Endothelial cell (in vitro differentiated cells): ENCODE data around the gene PIN4. TPM values are rescaled to one million over a fixed set of nuclear protein-coding genes. Genes with fewer than 3 reads are reported as not detected.
"Not testable (repeated sequence)": the region's sequence is repeated elsewhere in the genome, so short reads cannot be mapped to it uniquely, and the experiment has no call there.

Experiments
- DNase-seq: peaks from one replicate; pipeline ENCODE4 v3.0.0; 2021; ENCODE audit warnings: low spot score
- H3K27ac Mint-ChIP-seq: one replicate; pipeline ENCODE4 v1.8.0; 2021; ENCODE audit warnings: mixed read lengths, inconsistent platforms; ENCODE audit not compliant: unreplicated experiment
- H3K27me3 Mint-ChIP-seq: one replicate; pipeline ENCODE4 v1.8.0; 2021; ENCODE audit warnings: mild to moderate bottlenecking, moderate library complexity, mixed read lengths, inconsistent platforms; ENCODE audit not compliant: unreplicated experiment
- H3K36me3 Mint-ChIP-seq: one replicate; pipeline ENCODE4 v1.8.0; 2021; ENCODE audit warnings: mild to moderate bottlenecking, low read depth, mixed read lengths, inconsistent platforms; ENCODE audit not compliant: unreplicated experiment
- H3K4me1 Mint-ChIP-seq: one replicate; pipeline ENCODE4 v1.8.0; 2021; ENCODE audit warnings: mild to moderate bottlenecking, mixed read lengths, inconsistent platforms; ENCODE audit not compliant: unreplicated experiment
- H3K4me3 Mint-ChIP-seq: one replicate; pipeline ENCODE4 v1.8.0; 2021; ENCODE audit warnings: mild to moderate bottlenecking, mixed read lengths, inconsistent platforms; ENCODE audit not compliant: unreplicated experiment
- H3K9me3 Mint-ChIP-seq: one replicate; pipeline ENCODE4 v1.8.0; 2021; ENCODE audit warnings: mixed read lengths, inconsistent platforms; ENCODE audit not compliant: unreplicated experiment
- total RNA-seq: library from RNA; stranded (reverse); fragmentation: NEBNext Ultra II Directional; extraction: Animal tissue kit (Norgen Biotek cat#: 25700); gene quantifications from one replicate; pipeline ENCODE4 v1.2.1, GENCODE V29; 2021; ENCODE audit not compliant: unreplicated experiment
- TF ChIP-seq, protein P1 (sequence below): fragments of 200-600 bp; sonication (generic); IDR thresholded peaks from one replicate; pipeline ENCODE4 v1.5.0; 2021; ENCODE audit warnings: antibody characterized with exemption; ENCODE audit not compliant: unreplicated experiment

Gene PIN4
- total RNA-seq, 1 donor from 2014 or later, result 9.3 TPM

DNA sequence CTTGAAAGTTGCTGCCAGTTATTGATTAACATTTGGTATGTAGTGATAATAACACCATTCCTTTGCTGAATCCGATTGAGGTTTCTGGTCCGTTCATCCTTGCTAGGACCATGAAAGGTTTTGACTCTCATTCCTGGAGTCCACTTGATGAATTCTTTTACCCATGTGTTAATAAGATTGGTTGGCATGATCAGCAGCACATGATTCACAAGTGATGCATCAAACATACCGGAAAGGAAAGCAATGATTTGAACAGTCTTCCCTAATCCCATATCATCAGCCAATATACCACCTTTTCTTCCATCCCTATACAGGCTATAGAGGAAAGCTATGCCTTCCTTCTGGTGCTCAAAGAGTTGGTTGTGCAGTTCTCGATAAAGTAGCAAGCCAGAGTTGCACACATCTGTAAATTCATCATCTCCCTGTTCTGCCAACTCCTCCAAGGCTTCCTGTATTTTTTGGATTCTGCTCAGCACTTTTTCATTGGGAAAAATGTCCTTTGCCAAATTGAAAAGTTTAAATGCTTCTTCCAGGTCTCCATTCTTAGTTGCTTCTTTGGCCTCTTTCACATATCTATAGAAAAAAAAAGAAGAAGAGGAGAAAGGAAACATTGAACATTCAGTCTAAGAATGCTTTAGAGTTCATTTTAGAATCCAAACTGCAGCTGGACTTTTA lies 26.7 kb downstream of the PIN4 start:
- H3K9me3 Mint-ChIP-seq, result no peaks in the 10 kb centered on the region
- TF ChIP-seq, protein P1, sequence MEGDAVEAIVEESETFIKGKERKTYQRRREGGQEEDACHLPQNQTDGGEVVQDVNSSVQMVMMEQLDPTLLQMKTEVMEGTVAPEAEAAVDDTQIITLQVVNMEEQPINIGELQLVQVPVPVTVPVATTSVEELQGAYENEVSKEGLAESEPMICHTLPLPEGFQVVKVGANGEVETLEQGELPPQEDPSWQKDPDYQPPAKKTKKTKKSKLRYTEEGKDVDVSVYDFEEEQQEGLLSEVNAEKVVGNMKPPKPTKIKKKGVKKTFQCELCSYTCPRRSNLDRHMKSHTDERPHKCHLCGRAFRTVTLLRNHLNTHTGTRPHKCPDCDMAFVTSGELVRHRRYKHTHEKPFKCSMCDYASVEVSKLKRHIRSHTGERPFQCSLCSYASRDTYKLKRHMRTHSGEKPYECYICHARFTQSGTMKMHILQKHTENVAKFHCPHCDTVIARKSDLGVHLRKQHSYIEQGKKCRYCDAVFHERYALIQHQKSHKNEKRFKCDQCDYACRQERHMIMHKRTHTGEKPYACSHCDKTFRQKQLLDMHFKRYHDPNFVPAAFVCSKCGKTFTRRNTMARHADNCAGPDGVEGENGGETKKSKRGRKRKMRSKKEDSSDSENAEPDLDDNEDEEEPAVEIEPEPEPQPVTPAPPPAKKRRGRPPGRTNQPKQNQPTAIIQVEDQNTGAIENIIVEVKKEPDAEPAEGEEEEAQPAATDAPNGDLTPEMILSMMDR, result no peak
- H3K27ac Mint-ChIP-seq, result no peak overlapping the region
- H3K4me1 Mint-ChIP-seq, result no peaks in the 10 kb centered on the region
- H3K27me3 Mint-ChIP-seq, result no peaks in the 10 kb centered on the region
- peaks cover 6% of the 10 kb centered on the region for H3K36me3 Mint-ChIP-seq
- no peak for DNase-seq
- no peak overlapping the region for H3K4me3 Mint-ChIP-seq

DNA sequence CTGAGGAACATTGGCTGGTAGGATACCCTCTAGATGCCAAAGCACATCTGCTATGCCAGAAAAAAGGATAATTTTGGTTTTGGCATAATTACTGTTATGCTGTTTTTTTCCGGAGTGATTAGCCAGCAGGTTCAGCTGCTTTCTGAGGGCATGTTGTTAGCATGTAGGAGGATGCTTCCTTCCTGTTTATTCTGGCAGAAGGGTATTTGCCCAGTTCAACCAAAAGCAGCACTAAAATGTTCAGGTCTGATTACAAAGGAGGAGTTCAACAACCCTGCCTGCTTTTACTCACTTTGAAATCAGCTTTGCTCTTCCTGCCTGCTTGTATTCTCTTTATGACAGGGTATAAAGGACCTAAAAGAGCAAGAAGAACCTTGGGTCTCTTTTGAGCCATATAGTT lies 35.4 kb downstream of the PIN4 start:
- TF ChIP-seq, protein P1, result no peak
- H3K27ac Mint-ChIP-seq, result no peak overlapping the region
- H3K4me1 Mint-ChIP-seq, result no peaks in the 10 kb centered on the region
- H3K36me3 Mint-ChIP-seq, result peaks cover 16% of the 10 kb centered on the region
- H3K9me3 Mint-ChIP-seq, result no peaks in the 10 kb centered on the region
- H3K27me3 Mint-ChIP-seq, result no peaks in the 10 kb centered on the region
- no peak for DNase-seq
- no peak overlapping the region for H3K4me3 Mint-ChIP-seq

DNA sequence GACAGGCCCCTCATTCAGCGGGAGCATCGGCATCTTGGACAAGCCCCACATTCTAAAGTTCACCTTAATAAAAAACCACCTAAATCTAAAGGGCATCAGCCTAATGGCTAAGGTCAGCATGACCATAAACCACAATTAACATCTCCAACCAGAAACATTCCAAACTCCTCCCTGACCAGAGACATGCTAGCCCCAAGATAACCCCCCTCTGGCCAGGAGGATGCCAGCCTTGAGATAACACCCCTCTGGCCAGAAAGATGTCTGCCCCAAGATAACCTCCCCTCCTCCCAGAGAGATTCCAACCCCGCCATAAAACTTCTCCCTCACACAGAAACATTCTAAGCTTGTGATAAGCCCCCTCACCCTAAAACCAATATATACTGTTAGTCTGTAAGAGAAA lies 38.8 kb downstream of the PIN4 start:
- Mint-ChIP-seq H3K36me3 (peaks cover 16% of the 10 kb centered on the region), H3K4me3 (peak overlapping the region; percentile 15)
- H3K27me3 Mint-ChIP-seq, H3K4me1 Mint-ChIP-seq, H3K9me3 Mint-ChIP-seq, DNase-seq, H3K27ac Mint-ChIP-seq: not testable (repeated sequence)

DNA sequence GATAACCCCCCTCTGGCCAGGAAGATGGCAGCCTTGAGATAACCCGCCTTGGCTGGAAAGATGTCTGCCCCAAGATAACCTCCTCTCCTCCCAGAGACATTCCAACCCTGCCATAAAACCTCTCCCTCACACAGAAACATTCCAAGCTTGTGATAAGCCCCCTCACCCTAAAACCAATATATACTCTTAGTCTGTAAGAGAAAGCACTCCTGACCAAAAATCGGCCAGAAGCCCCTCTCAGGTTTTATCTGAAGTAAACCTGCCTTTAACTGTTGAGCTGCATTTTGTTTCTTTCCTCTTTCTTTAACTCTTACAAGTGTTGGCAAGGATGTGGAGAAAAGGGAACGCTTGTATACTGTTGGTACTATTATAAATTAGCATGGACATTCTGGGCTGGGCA lies 48.7 kb downstream of the PIN4 start:
- peaks cover 3% of the 10 kb centered on the region for H3K4me1 Mint-ChIP-seq
- TF ChIP-seq, protein P1, result no peak
- H3K4me3 Mint-ChIP-seq, result peak overlapping the region; percentile 31
- peaks cover 4% of the 10 kb centered on the region for H3K27me3 Mint-ChIP-seq
- no peak for DNase-seq
- no peaks in the 10 kb centered on the region for H3K9me3 Mint-ChIP-seq
- H3K36me3 Mint-ChIP-seq, result peaks cover 21% of the 10 kb centered on the region
- H3K27ac Mint-ChIP-seq, result no peak overlapping the region

DNA sequence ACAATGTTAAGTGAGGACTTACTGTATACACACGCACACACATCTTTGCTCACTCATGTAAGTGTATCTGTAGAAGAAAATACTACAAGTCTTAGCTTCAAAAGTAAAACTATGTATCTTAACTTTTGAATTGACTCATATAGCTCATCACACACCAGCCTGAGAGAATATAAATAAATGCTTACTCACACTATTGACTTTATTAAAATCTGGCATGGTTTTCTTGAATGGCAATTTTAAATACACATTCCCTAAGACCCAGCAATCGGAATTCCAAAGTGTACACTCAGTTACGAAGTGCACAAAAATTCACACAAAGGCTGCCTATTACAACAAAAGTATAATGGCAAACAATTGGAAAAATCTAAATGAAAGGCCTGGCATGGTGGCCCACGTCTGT lies 55.3 kb downstream of the PIN4 start:
- TF ChIP-seq, protein P1, result no peak
- H3K27ac Mint-ChIP-seq, result no peak overlapping the region
- H3K4me3 Mint-ChIP-seq, result no peak overlapping the region
- H3K9me3 Mint-ChIP-seq, result no peaks in the 10 kb centered on the region
- H3K36me3 Mint-ChIP-seq, result no peaks in the 10 kb centered on the region
- H3K27me3 Mint-ChIP-seq, result no peaks in the 10 kb centered on the region
- H3K4me1 Mint-ChIP-seq, result no peaks in the 10 kb centered on the region
- DNase-seq, result no peak
